ENCODE measurements around the gene ZNF488. TPM values are rescaled to one million over a fixed set of nuclear protein-coding genes. Genes with fewer than 3 reads are reported as not detected.

Gene ZNF488
- total and polyA plus RNA-seq, 8 donors = 0.43 to 15.1 (median 0.62) TPM; not detected in 2

DNA sequence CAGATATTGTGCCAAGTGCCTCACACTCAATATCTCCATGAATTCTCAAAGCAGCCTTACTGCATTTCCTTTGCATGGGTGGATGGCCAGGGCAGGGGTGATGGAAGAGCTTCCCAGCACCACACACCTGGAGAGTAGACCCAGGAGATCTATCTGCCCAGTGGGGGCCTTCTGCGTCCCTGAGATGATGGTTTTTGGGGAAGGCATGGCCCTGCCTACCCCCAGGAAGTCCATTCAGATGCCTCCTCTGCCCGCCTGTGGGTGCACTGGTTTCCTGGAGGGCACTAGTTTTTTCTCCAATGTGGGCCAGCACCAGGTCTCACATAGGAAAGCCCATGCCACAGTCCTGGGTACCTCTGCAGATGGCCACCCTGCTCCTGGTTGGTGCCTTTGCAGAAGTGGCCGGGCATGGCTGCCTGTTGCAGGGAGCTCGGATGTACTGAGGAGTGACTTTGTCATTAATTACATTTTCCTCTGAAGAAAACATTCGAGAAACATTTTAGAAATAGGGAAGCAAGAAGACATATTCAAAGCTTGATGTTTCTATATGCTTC is 28.2 kb upstream of the ZNF488 start:
- no peak for DNase-seq
- no peaks in the 10 kb centered on the region for H3K9me3 ChIP-seq
- no peaks in the 10 kb centered on the region for H3K36me3 ChIP-seq
- H3K4me1 ChIP-seq = no peaks in the 10 kb centered on the region
- H3K4me3 ChIP-seq = no peak overlapping the region
- no peak overlapping the region for H3K27ac ChIP-seq
- TF ChIP-seq, protein P1, sequence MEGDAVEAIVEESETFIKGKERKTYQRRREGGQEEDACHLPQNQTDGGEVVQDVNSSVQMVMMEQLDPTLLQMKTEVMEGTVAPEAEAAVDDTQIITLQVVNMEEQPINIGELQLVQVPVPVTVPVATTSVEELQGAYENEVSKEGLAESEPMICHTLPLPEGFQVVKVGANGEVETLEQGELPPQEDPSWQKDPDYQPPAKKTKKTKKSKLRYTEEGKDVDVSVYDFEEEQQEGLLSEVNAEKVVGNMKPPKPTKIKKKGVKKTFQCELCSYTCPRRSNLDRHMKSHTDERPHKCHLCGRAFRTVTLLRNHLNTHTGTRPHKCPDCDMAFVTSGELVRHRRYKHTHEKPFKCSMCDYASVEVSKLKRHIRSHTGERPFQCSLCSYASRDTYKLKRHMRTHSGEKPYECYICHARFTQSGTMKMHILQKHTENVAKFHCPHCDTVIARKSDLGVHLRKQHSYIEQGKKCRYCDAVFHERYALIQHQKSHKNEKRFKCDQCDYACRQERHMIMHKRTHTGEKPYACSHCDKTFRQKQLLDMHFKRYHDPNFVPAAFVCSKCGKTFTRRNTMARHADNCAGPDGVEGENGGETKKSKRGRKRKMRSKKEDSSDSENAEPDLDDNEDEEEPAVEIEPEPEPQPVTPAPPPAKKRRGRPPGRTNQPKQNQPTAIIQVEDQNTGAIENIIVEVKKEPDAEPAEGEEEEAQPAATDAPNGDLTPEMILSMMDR (IDR thresholded peaks at IDR 0.05) = no peak
- no peak for TF ChIP-seq POLR2A (IDR thresholded peaks at IDR 0.05)
- TF ChIP-seq POLR2AphosphoS5 (IDR thresholded peaks at IDR 0.05) = no peak
- TF ChIP-seq EP300 (IDR thresholded peaks at IDR 0.05) = no peak
- 78 to 93% (median 90%) methylated on average over 4 to 5 of the region's 5 CpGs for WGBS, 5 donors
- intact Hi-C loops (cut with DNase I; ENCODE audit: low total_unique reads) = no loop called here
- no peaks in the 10 kb centered on the region for H3K27me3 ChIP-seq

DNA sequence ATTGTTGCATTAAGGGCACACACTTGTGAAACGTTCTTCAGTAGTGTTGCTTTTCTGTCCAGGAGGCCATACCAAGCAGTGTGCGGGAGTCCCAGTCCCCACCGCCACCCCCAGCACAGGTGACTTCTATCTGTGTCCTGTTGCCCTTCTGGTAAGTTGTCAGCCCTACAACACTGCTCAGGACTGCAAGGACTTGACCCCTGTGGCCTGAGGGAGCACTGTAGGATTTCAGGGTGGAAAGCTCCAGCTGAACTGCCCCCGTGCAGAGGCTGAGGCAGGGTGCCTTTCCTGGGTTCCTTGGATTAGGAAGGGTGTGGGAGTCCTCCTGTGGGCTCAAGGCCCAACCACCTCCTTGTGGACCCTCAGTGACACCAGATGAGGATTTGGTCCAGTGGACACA is 26.8 kb upstream of the ZNF488 start:
- Histone ChIP-seq H3K4me1 (peaks cover 0 to 7% (median 0%) of the 10 kb centered on the region in 4 donors), H3K36me3 (no peaks in the 10 kb centered on the region), H3K27me3 (no peaks in the 10 kb centered on the region), H3K4me3 (no peak overlapping the region), H3K9me3 (no peaks in the 10 kb centered on the region), H3K27ac (no peak overlapping the region)
- 74 to 85% (median 82%) methylated on average over 3 to 4 of the region's 4 CpGs for WGBS, 5 donors
- no peak for TF ChIP-seq POLR2AphosphoS5 (IDR thresholded peaks at IDR 0.05)
- TF ChIP-seq, protein P1 (IDR thresholded peaks at IDR 0.05) = no peak
- TF ChIP-seq EP300 (IDR thresholded peaks at IDR 0.05) = no peak
- no peak for TF ChIP-seq POLR2A (IDR thresholded peaks at IDR 0.05)
- intact Hi-C loops (cut with DNase I; ENCODE audit: low total_unique reads) = no loop called here
- no peak for DNase-seq

DNA sequence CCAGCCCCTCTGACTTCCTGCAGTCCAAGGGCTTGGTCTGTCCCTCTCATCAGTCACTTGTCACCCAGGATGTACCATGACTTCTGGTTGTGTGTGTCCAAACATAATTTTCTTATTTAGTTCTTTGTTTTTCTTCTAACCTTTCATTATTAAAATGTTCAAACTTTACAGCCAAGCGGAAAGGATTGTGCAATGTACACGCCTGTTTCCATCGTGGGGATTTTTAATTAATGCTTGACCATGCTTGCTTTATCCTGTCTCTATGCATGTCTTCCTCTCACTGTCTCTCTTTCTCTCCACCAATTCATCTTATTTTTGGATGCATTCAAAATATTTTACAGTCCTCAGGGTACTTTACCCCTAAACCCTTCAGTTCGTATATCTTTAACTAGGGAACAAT is 26.2 kb upstream of the ZNF488 start:
- H3K4me1 ChIP-seq = peaks cover 0 to 9% (median 0%) of the 10 kb centered on the region in 4 donors
- intact Hi-C loops (cut with DNase I; ENCODE audit: low total_unique reads) = no loop called here
- no peak for DNase-seq
- no peaks in the 10 kb centered on the region for H3K27me3 ChIP-seq
- H3K27ac ChIP-seq = no peak overlapping the region
- TF ChIP-seq POLR2A (IDR thresholded peaks at IDR 0.05) = no peak
- no peak for TF ChIP-seq EP300 (IDR thresholded peaks at IDR 0.05)
- no peak for TF ChIP-seq POLR2AphosphoS5 (IDR thresholded peaks at IDR 0.05)
- TF ChIP-seq, protein P1 (IDR thresholded peaks at IDR 0.05) = no peak
- H3K4me3 ChIP-seq = no peak overlapping the region
- H3K9me3 ChIP-seq = no peaks in the 10 kb centered on the region
- WGBS, 5 donors = 75 to 83% (median 81%) methylated on average over 4 of the region's 4 CpGs
- H3K36me3 ChIP-seq = no peaks in the 10 kb centered on the region

DNA sequence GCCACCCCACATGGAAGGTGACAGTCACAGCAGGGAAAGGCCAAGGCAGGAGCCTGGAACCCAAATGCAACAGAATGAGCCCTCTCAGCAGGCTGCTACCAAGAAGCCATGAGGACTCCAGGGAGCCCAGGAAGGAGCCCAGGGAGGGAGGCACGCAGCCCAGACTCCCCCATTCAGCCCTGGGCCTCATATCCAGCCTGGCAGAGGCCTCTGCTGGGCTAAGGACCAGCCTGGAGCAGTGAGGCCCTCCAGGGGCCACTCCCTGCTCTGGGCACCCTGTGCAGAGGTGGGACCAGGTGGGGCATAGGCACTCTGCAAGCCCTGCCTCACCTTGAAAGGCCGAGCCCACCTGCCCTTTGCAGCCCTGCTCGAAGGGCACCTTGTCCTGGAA is 25.8 kb upstream of the ZNF488 start:
- H3K36me3 ChIP-seq = no peaks in the 10 kb centered on the region
- intact Hi-C loops (cut with DNase I; ENCODE audit: low total_unique reads) = no loop called here
- peaks cover 0 to 9% (median 0%) of the 10 kb centered on the region in 4 donors for H3K4me1 ChIP-seq
- no peak overlapping the region for H3K4me3 ChIP-seq
- H3K27ac ChIP-seq = no peak overlapping the region
- no peak for DNase-seq
- no peaks in the 10 kb centered on the region for H3K27me3 ChIP-seq
- TF ChIP-seq POLR2AphosphoS5 (IDR thresholded peaks at IDR 0.05) (no peak), EP300 (IDR thresholded peaks at IDR 0.05) (no peak), POLR2A (IDR thresholded peaks at IDR 0.05) (no peak)
- TF ChIP-seq, protein P1 (IDR thresholded peaks at IDR 0.05) = no peak
- H3K9me3 ChIP-seq = no peaks in the 10 kb centered on the region
- 43 to 75% (median 53%) methylated on average over 3 of the region's 3 CpGs for WGBS, 5 donors
